CD14-positive monocyte (primary cell): Measurements from ENCODE around the gene ATP5IF1. TPM values are rescaled to one million over a fixed set of nuclear protein-coding genes. Genes with fewer than 3 reads are reported as not detected.
A peak's percentile ranks its signal among the peaks of the same experiment; 100 is the strongest.

Experiments
- DNase-seq, 3 donors: peaks; one replicate each; pipeline ENCODE4 v3.0.0-alpha.2; 2011 to 2022
- H2AFZ ChIP-seq: 2 replicates; pipeline ENCODE4 v1.6.0; 2012; ENCODE audit warnings: mild to moderate bottlenecking, low read depth, low read length, inconsistent platforms; ENCODE audit not compliant: insufficient read depth, poor library complexity, severe bottlenecking
- H3K27ac ChIP-seq, 2 donors: 1 replicate in 1 of 2; 2 replicates in 1 of 2; pipeline ENCODE4 v1.5.1; 2012 to 2013; ENCODE audit warnings: low read length in 2 of 2, control low read depth in 1 of 2, inconsistent platforms in 1 of 2, low read depth in 1 of 2, mild to moderate bottlenecking in 1 of 2
- H3K27me3 ChIP-seq, 2 donors: one replicate each; pipeline versions ENCODE4 v1.6.0 to v1.6.1; 2011 to 2013; ENCODE audit warnings: low read length in 2 of 2; ENCODE audit not compliant: control insufficient read depth in 2 of 2, insufficient read depth in 2 of 2
- H3K36me3 ChIP-seq, 2 donors: replicated peaks in 1 of 2; 1 replicate in 1 of 2; 2 replicates in 1 of 2; pipeline versions ENCODE4 v1.5.1 to v1.6.1; 2012 to 2013; ENCODE audit warnings: low read length in 2 of 2, control low read depth in 1 of 2, inconsistent platforms in 1 of 2, mild to moderate bottlenecking in 1 of 2; ENCODE audit not compliant: insufficient read depth in 2 of 2, control insufficient read depth in 1 of 2
- H3K4me1 ChIP-seq, 2 donors: 1 replicate in 1 of 2; 2 replicates in 1 of 2; pipeline versions ENCODE4 v1.5.1 to v1.6.1; 2012 to 2013; ENCODE audit warnings: low read length in 2 of 2, control low read depth in 1 of 2, inconsistent platforms in 1 of 2, mild to moderate bottlenecking in 1 of 2, moderate library complexity in 1 of 2; ENCODE audit not compliant: insufficient read depth in 2 of 2, control insufficient read depth in 1 of 2
- H3K4me2 ChIP-seq: replicated peaks from 2 replicates; pipeline ENCODE3; 2012; ENCODE audit warnings: low read length, moderate library complexity, mild to moderate bottlenecking; ENCODE audit not compliant: poor library complexity, severe bottlenecking; ENCODE audit errors: extremely low read depth
- H3K4me3 ChIP-seq, 3 experiments: fragments of 200-600 bp in 1 of 3; sonication (generic) in 1 of 3; replicated peaks in 1 of 3; 1 replicate in 2 of 3; 2 replicates in 1 of 3; pipeline ENCODE4 v1.5.1; 2011 to 2013; ENCODE audit warnings: low read length in 3 of 3, mild to moderate bottlenecking in 3 of 3, control low read depth in 2 of 3, low read depth in 2 of 3, inconsistent platforms in 1 of 3, moderate library complexity in 1 of 3
- H3K79me2 ChIP-seq: 2 replicates; pipeline ENCODE4 v1.6.0; 2012; ENCODE audit warnings: mild to moderate bottlenecking, control low read depth, inconsistent platforms, low read length, moderate library complexity; ENCODE audit not compliant: insufficient read depth
- H3K9ac ChIP-seq: 2 replicates; pipeline ENCODE4 v1.6.0; 2017; ENCODE audit warnings: low read length, mild to moderate bottlenecking; ENCODE audit not compliant: insufficient read depth, poor library complexity, severe bottlenecking
- H3K9me3 ChIP-seq, 2 donors: replicated peaks in 1 of 2; 1 replicate in 1 of 2; 2 replicates in 1 of 2; pipeline versions ENCODE4 v1.5.1 to v1.6.1; 2012 to 2013; ENCODE audit warnings: low read length in 2 of 2, control low read depth in 1 of 2; ENCODE audit not compliant: control insufficient read depth in 1 of 2, insufficient read depth in 1 of 2
- H4K20me1 ChIP-seq: 2 replicates; pipeline ENCODE4 v1.6.0; 2012; ENCODE audit warnings: mild to moderate bottlenecking, low read length, control low read depth, moderate library complexity; ENCODE audit not compliant: insufficient read depth
- H3K27ac Mint-ChIP-seq, 7 donors: one replicate each; pipeline ENCODE4 v1.8.0; 2020; ENCODE audit warnings: mild to moderate bottlenecking in 7 of 7, mixed read lengths in 7 of 7, moderate library complexity in 6 of 7, inconsistent platforms in 2 of 7
- H3K27me3 Mint-ChIP-seq, 3 donors: one replicate each; pipeline ENCODE4 v1.8.0; 2021 to 2022; ENCODE audit warnings: low read depth in 3 of 3, mild to moderate bottlenecking in 3 of 3, mixed read lengths in 3 of 3, moderate library complexity in 3 of 3, inconsistent platforms in 1 of 3
- H3K36me3 Mint-ChIP-seq, 2 donors: one replicate each; pipeline ENCODE4 v1.8.0; 2020; ENCODE audit warnings: mixed read lengths in 2 of 2, inconsistent platforms in 1 of 2, mild to moderate bottlenecking in 1 of 2
- H3K4me1 Mint-ChIP-seq: one replicate; pipeline ENCODE4 v1.8.0; 2020; ENCODE audit warnings: mild to moderate bottlenecking, mixed read lengths
- H3K4me3 Mint-ChIP-seq, 2 donors: one replicate each; pipeline ENCODE4 v1.8.0; 2020; ENCODE audit warnings: mild to moderate bottlenecking in 2 of 2, mixed read lengths in 2 of 2, moderate library complexity in 1 of 2
- H3K9me3 Mint-ChIP-seq, 7 donors: one replicate each; pipeline ENCODE4 v1.8.0; 2020 to 2022; ENCODE audit warnings: mixed read lengths in 7 of 7, mild to moderate bottlenecking in 6 of 7, moderate library complexity in 6 of 7, inconsistent platforms in 2 of 7
- WGBS: methylation state at CpG from one replicate; pipeline ENCODE4 v1.1.5; 2013; ENCODE audit warnings: missing lambda C conversion rate; ENCODE audit not compliant: insufficient coverage; 5-methylcytosine and 5-hydroxymethylcytosine counted together
- intact Hi-C, 2 donors: fragments of 100-400 bp; cut with micrococcal nuclease; formaldehyde crosslinking; loops; one replicate each; pipeline versions ENCODE4 v1.15.0 to v1.15.1; 2023
- polyA plus RNA-seq, 3 donors: library from polyadenylated mRNA; depleted of rRNA in 1 of 3; unstranded in 2 of 3; stranded (reverse) in 1 of 3; fragments of 300-500 nt in 2 of 3; fragments of >200 nt in 1 of 3; fragmentation: Illumina TruSeq in 2 of 3; gene quantifications; 1 replicate in 2 of 3; 2 replicates in 1 of 3; pipeline ENCODE4 v1.2.3, GENCODE V29; 2012 to 2021
- TF ChIP-seq, protein P1 (sequence below): fragments of 200-600 bp; IDR thresholded peaks from one replicate; pipeline ENCODE4 v1.8.0; 2022; ENCODE audit warnings: antibody characterized with exemption, mild to moderate bottlenecking

Gene ATP5IF1
- polyA plus RNA-seq, 3 donors = 118 to 339 (median 296) TPM

DNA sequence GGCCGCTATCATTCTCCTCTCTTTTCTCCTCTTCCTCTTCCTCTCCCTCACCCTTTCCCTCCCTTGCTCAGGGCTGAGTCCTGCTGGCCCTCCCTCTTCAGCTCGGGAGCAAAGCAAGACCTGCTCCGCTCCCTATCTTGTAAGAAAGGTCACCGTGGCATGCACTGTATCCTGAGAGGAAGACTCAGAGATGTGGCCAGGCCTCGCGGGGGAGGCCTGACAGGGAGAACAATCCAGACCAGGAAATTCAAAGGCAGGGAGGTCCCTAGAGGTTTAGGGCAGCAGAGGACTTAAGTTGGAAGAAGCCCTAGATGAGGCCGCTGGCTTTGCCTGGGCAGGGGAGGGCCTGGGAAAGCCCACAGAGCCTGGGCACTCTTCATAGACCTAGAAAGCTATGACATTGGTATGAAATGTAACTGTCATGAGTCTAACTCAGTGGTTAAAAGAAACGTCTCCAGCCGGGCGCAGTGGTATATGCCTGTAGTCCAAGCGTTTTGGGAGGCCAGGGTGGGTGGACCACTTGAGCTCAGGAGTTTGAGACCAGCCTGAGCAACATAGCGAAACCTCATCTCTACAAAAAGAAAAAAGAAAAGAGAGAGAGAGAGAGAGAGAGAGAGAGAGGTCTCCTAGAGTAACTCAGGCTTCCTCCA, 44.8 kb upstream of the ATP5IF1 start:
- peaks cover 18 to 19% of the 10 kb centered on the region in 2 donors for H3K4me1 ChIP-seq
- H3K27me3 ChIP-seq = no peaks in the 10 kb centered on the region
- peak overlapping the region; percentile 35 for H3K4me2 ChIP-seq
- TF ChIP-seq, protein P1, sequence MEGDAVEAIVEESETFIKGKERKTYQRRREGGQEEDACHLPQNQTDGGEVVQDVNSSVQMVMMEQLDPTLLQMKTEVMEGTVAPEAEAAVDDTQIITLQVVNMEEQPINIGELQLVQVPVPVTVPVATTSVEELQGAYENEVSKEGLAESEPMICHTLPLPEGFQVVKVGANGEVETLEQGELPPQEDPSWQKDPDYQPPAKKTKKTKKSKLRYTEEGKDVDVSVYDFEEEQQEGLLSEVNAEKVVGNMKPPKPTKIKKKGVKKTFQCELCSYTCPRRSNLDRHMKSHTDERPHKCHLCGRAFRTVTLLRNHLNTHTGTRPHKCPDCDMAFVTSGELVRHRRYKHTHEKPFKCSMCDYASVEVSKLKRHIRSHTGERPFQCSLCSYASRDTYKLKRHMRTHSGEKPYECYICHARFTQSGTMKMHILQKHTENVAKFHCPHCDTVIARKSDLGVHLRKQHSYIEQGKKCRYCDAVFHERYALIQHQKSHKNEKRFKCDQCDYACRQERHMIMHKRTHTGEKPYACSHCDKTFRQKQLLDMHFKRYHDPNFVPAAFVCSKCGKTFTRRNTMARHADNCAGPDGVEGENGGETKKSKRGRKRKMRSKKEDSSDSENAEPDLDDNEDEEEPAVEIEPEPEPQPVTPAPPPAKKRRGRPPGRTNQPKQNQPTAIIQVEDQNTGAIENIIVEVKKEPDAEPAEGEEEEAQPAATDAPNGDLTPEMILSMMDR = no peak
- H3K36me3 Mint-ChIP-seq = peaks cover 12 to 26% of the 10 kb centered on the region in 2 donors
- peaks cover 0 to 2% (median 1%) of the 10 kb centered on the region in 3 donors for H3K27me3 Mint-ChIP-seq
- peak overlapping the region; percentile 75 to 78 for H3K27ac ChIP-seq
- peaks cover 0 to 10% of the 10 kb centered on the region in 2 donors for H3K36me3 ChIP-seq
- peak overlapping the region; percentile 69 for H2AFZ ChIP-seq
- H4K20me1 ChIP-seq = no peaks in the 10 kb centered on the region
- peak overlapping the region in 1 of 3 experiments; percentile 40 for H3K4me3 ChIP-seq
- intact Hi-C loops = no loop called here
- 65% methylated on average over 3 of the region's 12 CpGs for WGBS
- H3K9me3 Mint-ChIP-seq = no peaks in the 10 kb centered on the region
- no peaks in the 10 kb centered on the region for H3K79me2 ChIP-seq
- peak overlapping the region; percentile 85 to 95 (median 93) for H3K27ac Mint-ChIP-seq
- no peaks in the 10 kb centered on the region for H3K9me3 ChIP-seq
- peaks cover 15% of the 10 kb centered on the region for H3K4me1 Mint-ChIP-seq
- no peak for DNase-seq
- H3K4me3 Mint-ChIP-seq = peak overlapping the region in 1 of 2 donors; percentile 35
- H3K9ac ChIP-seq = peak overlapping the region; percentile 16

DNA sequence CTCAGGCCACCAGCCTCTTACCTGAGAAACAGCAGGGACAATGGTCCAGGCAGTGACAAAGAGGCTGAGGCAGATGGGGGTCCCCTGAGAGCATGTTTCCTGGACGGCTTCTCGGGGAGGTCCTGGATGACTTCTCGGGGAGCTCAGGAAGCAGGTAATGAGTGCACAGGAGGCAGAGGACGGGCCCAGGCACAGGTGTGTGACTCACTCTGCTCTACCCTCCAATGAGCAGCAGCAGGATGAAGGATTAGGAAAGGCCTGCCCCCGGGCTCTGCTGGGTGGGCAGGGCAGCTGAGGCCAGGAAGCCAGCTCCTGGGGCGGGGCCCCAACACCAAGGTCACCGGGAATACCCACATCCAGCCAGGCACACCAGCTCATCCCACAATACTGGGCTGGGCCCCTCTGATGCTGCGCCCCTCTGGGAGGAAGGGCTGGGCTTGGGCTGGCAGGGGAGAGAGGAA, 42.2 kb upstream of the ATP5IF1 start:
- Mint-ChIP-seq H3K9me3 (no peaks in the 10 kb centered on the region), H3K4me1 (peaks cover 28% of the 10 kb centered on the region), H3K27ac (peak overlapping the region in 1 of 7 donors; percentile 64), H3K4me3 (no peak overlapping the region), H3K36me3 (peaks cover 24 to 42% of the 10 kb centered on the region in 2 donors), H3K27me3 (peaks cover 1 to 5% (median 2%) of the 10 kb centered on the region in 3 donors)
- Histone ChIP-seq H3K27ac (no peak overlapping the region), H3K4me1 (peaks cover 19 to 25% of the 10 kb centered on the region in 2 donors), H3K9me3 (no peaks in the 10 kb centered on the region), H3K4me2 (no peak overlapping the region), H3K27me3 (no peaks in the 10 kb centered on the region), H2AFZ (no peak overlapping the region), H4K20me1 (no peaks in the 10 kb centered on the region), H3K4me3 (no peak overlapping the region), H3K79me2 (no peaks in the 10 kb centered on the region), H3K9ac (no peak overlapping the region), H3K36me3 (peaks cover 3 to 22% of the 10 kb centered on the region in 2 donors)
- 100% methylated on average over 3 of the region's 8 CpGs for WGBS
- DNase-seq = no peak
- intact Hi-C loops = no loop called here
- TF ChIP-seq, protein P1 = no peak
